Measurements from ENCODE around the gene ZNF135.

ZNF135 gene

GRCh38 chr19:58086825-58087710 lies 28.0 kb downstream of the ZNF135 start:
- Histone ChIP-seq H3K4me1 (no peaks in the 10 kb centered on the region), H3K9me3 (peaks cover 4% of the 10 kb centered on the region), H3K36me3 (no peaks in the 10 kb centered on the region), H3K27me3 (no peaks in the 10 kb centered on the region), H3K4me3 (ENCODE audit: low read depth, low read length) (no peak overlapping the region)
- DNase-seq, result no peak
- TF ChIP-seq, protein P1, sequence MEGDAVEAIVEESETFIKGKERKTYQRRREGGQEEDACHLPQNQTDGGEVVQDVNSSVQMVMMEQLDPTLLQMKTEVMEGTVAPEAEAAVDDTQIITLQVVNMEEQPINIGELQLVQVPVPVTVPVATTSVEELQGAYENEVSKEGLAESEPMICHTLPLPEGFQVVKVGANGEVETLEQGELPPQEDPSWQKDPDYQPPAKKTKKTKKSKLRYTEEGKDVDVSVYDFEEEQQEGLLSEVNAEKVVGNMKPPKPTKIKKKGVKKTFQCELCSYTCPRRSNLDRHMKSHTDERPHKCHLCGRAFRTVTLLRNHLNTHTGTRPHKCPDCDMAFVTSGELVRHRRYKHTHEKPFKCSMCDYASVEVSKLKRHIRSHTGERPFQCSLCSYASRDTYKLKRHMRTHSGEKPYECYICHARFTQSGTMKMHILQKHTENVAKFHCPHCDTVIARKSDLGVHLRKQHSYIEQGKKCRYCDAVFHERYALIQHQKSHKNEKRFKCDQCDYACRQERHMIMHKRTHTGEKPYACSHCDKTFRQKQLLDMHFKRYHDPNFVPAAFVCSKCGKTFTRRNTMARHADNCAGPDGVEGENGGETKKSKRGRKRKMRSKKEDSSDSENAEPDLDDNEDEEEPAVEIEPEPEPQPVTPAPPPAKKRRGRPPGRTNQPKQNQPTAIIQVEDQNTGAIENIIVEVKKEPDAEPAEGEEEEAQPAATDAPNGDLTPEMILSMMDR (IDR thresholded peaks at IDR 0.05; ENCODE audit: low read depth, low read length), result no peak

DNA sequence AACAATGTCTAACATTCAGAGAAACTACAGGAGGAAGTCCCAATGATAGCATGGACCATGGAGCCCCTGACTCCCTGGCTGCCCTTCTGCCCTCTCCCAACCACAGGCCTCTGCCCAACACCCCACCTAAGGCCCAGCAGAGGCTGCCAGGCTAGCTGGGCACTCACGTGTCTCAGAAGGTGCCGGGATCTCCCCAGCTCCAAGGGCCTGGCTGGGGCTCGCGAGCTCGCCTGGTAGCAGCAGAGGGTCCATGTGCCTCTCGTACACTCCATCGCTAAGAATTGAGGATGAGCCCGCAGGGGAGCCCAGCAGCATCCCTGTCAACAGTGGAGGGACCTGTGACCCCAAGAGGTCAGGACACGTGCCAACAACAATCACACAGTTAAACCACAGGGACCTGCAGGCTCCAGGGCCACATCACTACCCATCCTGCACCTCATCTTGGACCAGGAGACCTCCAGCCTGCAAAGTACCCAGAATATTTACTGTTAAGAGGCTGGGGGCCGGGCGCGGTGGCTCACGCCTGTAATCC lies 29.5 kb downstream of the ZNF135 start:
- TF ChIP-seq, protein P1 (IDR thresholded peaks at IDR 0.05; ENCODE audit: low read depth, low read length), result no peak
- Histone ChIP-seq H3K27me3 (no peaks in the 10 kb centered on the region), H3K9me3 (peaks cover 4% of the 10 kb centered on the region), H3K4me3 (ENCODE audit: low read depth, low read length) (no peak overlapping the region), H3K4me1 (no peaks in the 10 kb centered on the region), H3K36me3 (no peaks in the 10 kb centered on the region)
- no peak for DNase-seq

- no peaks in the 10 kb centered on the region for H3K4me1 ChIP-seq
- no peaks in the 10 kb centered on the region for H3K36me3 ChIP-seq
- H3K9me3 ChIP-seq, result peaks cover 4% of the 10 kb centered on the region
- no peak for DNase-seq
- no peaks in the 10 kb centered on the region for H3K27me3 ChIP-seq
- no peak overlapping the region for H3K4me3 ChIP-seq (ENCODE audit: low read depth, low read length)
- TF ChIP-seq, protein P1 (IDR thresholded peaks at IDR 0.05; ENCODE audit: low read depth, low read length), result no peak
These were observed 30.8 kb downstream of the ZNF135 start for GRCh38 chr19:58089846-58090245.

DNA sequence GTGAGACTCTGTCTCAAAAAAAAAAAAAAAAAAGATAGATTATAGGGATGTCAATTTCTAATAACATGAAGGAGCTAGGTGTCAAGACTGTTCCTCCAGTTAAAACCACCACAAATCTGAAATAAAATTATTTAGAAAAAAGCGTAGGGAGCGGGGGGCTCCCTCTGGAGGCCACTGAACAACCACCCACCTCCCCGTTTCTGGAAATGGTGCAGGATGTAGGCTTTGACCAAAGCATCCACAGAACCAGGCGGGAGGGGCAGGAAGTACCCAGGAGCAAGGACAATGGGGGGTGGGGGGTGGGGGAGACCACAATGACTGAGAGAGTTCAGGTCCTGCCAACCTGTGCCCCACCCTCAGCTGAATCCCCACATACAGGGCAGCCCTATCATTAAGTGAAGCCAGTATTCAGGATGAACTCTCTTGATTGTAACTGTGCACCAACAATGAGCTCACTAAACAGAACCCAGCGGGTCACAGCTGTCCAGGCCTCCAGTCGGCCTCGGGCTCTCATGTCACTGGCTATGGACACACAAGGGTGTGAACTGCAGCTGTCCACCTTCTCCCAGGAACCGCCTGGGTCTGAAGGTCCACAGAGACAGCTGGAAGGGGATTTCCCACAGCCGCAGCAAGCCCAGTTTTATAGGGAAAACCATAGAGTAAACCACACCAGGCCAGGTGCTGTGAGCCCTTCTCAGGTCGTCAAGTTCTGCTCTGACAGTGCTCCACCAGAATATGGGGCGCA lies 32.3 kb downstream of the ZNF135 start:
- no peak for DNase-seq
- TF ChIP-seq, protein P1 (IDR thresholded peaks at IDR 0.05; ENCODE audit: low read depth, low read length), result no peak
- Histone ChIP-seq H3K4me3 (ENCODE audit: low read depth, low read length) (no peak overlapping the region), H3K36me3 (no peaks in the 10 kb centered on the region), H3K9me3 (peaks cover 4% of the 10 kb centered on the region), H3K27me3 (no peaks in the 10 kb centered on the region), H3K4me1 (no peaks in the 10 kb centered on the region)

- TF ChIP-seq, protein P1 (IDR thresholded peaks at IDR 0.05; ENCODE audit: low read depth, low read length), result no peak
- no peak for DNase-seq
- H3K4me3 ChIP-seq (ENCODE audit: low read depth, low read length), result no peak overlapping the region
- no peaks in the 10 kb centered on the region for H3K4me1 ChIP-seq
- peaks cover 11% of the 10 kb centered on the region; the same call in 1 of the 2 replicates for H3K9me3 ChIP-seq
- no peaks in the 10 kb centered on the region for H3K36me3 ChIP-seq
- no peaks in the 10 kb centered on the region for H3K27me3 ChIP-seq
These were observed 34.0 kb downstream of the ZNF135 start for GRCh38 chr19:58093071-58093470.
